Right renal cortex interstitium (tissue), 3 donors: ENCODE measurements around the gene KLHL18. TPM values are rescaled to one million over a fixed set of nuclear protein-coding genes. Genes with fewer than 3 reads are reported as not detected.
"Not testable (repeated sequence)": the region's sequence is repeated elsewhere in the genome, so short reads cannot be mapped to it uniquely, and the experiment has no call there.

ENCODE experiments used
- DNase-seq, 3 donors: peaks; one replicate each; pipeline ENCODE4 v3.0.0-alpha.2; 2013; ENCODE audit warnings: low read depth in 3 of 3, low spot score in 2 of 3
- polyA plus RNA-seq, 3 donors: library from polyadenylated mRNA; unstranded; fragments of 120-200 nt; gene quantifications; one replicate each; pipeline ENCODE4 v1.2.1, GENCODE V29; 2013; ENCODE audit not compliant: insufficient read length in 3 of 3

The KLHL18 gene
- polyA plus RNA-seq = 10 to 100 TPM; 12.1 to 12.5 (median 12.2) TPM

DNA sequence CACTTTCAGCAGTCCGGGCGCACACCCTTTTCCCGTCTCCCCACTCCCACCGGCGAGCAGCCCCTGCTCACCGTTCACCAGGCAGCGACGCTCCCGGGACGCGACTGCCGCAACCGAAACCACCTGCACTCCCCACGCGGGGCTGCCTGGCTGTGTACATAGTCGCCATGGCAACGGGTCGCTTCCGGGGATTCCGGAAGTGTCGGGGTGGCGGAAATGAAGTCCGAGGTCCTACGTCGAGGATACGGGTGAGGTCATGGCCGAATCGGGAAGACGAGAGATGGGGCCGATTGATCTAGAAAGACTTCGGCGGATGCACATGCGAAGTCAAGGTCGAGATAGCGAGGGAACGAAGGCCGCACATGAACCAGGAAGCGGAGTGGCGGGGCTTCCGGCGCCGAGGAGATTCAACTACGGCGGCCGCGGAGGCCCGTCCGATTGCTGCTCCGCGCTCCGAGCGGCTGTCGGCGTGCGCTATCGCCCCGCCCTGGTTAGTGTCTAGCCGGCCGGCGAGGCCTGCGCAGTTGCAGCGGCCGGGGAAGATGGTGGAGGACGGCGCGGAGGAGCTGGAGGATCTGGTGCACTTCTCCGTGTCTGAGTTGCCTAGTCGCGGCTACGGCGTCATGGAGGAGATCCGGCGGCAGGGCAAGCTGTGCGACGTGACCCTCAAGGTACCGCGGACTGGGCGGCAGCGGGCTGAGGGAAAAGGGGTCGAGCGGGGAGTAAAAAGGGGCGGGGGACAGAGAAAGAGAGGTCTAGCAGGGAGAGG, at the start of gene KLHL18, which contains the start of gene KIF9:
Gene KLHL18, plus strand, starts transcription at position 521 of the 769 bp plus-strand sequence. Its CDS starts 22 bp downstream, at position 543.
Gene KIF9, minus strand, starts transcription at position 376 of the 769 bp plus-strand sequence. CDS start 5,425 bp downstream, outside the sequence.
- peak; percentile 92 to 96 (median 96) for DNase-seq

DNA sequence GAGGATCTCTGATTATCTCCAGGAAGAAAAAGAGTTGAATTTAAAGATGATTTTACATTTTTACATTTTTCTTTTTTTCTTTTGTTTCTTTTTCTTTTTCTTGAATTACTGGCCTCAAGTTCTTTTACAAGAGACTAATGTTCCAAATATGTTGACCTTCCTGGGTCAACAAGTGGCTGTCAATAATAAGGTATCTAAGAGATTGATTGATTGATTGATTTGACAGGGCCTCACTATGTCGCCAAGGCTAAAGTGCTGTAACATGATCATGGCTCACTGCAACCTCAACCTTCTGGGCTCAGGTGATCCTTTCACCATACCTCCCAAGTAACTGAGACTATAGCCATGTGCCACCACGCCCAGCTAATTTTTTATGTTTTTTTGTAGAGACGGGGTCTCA, 44.7 kb upstream of the KLHL18 start:
- DNase-seq = no peak

DNA sequence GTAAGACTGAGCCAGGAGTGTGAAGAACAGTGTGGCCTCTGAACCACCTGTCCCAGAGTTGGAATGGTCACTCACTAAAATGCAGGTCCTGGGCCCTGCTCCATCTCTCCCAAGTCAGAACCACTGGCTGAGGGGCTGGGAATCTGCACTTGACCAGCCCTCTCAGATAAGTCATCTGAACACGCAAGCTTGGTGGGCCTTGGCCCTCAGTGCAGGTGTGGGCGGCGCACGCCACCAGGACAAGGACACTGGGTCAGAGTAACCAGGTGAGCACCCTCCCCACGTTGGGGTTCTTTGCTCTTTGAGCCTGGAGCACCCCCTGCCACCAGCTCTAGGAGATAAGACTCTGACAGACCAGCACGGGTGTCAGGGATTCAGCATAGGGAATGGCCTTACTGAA, 42.8 kb upstream of the KLHL18 start:
- DNase-seq = no peak

DNA sequence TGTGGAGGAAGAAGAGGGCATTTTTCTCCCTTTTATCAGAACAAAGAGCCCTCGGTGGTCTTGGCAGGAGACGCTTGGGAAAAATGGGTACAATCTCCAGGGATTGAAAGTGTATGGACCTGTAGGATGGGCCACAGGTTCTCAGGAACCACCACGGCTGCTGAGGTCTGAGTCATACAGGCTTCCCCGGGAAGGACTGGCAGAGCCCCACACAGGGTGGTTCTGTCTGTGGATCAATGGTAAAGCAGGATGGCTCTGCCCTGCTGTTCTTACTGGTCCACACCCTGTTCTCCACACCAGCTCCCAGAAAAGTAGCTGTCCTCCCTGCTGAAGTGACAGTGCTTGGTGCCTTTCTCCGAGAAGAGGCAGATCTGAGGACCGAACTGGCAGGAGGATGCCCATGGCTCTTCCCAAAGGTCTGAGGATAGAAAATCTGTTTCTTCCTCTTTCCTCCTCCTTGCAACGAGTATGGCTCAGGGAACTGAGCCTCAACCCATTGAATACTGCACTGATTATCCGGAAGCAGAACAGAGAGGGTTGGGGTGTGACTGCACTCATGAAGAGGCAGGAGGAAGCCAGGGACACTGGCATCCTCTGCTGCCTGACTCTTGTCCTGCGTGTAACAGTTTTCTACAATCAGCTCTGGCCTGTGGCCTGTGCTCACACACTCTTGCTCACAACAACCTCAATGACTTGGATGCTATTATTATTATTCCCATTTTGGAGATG, 39.2 kb upstream of the KLHL18 start:
- DNase-seq = no peak

DNA sequence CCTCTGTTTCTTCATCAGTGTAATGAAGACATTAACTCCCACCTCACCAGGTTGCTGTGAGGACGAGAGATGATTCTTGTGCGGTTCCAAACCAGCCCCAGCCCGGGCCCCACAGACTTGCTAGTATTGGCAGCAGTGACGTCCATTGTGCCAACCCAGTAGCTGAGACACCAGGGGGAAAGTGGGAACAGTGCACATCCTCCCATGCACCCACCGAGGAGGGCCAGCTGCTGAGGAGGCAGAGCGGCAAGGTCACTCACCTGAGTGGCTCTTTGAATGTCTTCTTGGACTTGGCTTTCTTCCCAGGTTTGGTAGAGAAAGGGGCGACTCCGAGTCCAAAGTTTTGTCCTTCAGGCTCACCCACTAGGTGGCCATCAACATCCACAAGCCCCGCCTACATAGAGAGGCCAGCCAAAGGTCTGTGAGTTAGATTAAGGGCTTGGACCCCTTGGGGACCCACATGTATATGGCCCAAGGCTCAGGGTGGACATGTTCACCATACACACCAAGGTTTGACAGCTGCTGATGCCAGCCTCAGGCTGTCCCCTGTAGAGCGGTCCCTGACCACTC, 38.1 kb upstream of the KLHL18 start:
- no peak for DNase-seq

DNA sequence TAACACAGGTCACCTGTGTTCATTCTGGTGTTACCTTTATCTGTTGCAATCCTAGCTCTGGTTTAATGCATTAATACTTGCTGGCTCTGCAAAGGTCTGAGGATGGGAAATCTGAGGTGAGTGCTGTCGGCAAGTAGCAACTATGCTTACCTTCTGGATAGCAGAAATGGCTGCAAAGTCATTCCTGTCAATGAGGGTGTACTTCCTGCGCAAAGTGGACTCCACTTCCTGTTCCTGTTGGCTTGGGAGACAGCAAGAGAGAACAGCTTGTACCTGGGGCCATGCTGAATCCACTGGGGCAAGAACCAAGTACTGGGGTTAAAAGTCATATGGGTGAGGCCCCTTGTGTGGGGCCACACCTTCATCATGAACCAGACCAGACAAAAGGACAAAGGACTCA, 37.5 kb upstream of the KLHL18 start:
- no peak for DNase-seq

DNA sequence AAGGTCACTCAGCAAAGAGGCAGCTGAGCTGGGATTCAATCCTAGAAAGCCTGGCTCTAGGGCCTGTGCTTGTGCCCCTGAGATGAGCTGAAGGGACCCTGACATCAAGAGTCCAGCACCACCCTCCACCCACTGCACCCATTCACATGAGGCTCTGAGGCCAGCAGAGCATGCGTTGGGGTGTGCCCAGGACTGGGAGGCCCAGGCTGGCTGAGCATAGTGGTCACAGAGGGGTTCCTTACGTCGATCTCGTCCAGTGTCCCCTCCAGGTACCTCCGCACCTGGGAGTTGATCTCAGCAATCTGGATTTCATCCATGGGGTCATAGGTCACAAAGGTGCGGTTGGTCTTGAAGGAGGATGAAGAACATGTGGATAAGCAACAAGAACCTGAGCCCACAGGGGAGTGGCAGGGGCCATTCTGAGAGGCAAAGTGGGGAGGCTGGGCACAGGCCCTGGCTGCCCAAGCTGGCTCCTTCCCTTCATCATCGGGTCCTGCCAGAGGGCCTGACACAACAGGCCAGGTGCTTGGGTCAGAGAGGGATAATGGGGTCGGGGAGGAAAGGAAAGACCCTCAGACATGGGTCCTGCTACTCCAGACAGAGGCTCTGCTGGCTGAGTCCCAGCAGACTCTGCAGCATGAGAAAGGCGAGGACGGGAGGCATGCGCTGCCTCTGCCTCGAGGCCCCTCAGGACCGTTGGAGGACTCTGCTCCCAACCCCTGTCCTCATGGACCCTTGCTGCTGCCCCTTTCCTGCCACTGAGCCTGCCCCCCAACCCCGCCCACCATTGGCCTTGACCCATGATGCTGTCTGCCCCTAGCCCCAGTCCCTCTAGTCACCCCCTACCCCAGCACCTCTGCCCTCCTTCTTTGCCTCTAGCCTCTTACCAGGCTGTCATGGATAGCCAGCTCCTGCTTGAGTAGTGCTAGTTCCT, 35.3 kb upstream of the KLHL18 start:
- DNase-seq = no peak

DNA sequence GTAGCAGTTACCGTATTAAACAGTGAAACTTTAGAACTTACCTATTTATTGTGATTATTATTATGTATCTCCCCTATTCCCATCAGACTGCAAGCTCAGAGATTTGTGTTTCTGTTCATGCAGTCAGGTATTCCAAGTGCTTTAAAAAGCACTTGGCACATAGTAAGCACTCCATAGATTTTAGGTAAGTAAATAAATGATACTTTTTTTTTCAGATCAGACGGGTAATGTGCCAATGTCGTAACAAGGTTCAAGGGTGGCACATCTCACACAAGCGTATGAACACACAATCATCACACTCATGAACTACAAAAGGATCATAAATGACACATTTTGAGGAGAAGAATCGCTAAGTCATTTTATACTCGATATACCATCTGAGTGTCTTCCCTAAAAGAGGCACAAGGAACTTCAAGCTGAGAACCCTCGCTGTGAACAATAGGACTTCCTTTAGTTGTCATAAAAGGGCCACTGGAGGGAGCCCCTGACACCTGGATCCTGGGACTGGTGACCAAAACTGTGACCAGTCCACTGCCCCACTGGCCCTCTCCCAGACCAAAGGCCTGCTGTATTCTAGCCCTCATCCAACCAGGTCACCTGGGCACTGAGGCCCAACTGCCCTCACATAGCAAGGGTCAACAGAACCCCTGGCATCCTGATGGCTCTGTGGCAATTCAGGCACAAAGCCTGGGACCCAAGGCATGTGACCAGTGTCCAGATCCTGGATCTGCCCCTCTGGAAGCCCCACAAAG, 32.3 kb upstream of the KLHL18 start:
- DNase-seq = no peak

DNA sequence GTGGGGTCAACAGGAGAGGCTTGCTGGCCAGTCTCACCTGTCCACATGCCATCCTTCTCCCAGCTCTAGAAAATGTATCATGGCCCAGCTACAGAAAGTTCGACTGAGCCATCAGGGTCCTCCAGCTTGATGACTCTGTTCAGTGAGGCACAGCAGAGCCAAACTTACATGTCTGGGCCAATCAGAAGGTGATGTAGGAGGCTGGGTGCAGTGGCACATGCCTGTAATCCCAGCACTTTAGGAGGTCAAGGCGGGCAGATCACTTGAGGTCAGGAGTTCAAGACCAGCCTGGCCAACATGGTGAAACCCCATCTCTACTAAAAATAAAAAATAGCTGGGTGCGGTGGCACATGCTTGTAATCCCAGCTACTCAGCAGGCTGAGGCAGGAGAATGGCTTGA, 31.7 kb upstream of the KLHL18 start:
- DNase-seq = not testable (repeated sequence)

DNA sequence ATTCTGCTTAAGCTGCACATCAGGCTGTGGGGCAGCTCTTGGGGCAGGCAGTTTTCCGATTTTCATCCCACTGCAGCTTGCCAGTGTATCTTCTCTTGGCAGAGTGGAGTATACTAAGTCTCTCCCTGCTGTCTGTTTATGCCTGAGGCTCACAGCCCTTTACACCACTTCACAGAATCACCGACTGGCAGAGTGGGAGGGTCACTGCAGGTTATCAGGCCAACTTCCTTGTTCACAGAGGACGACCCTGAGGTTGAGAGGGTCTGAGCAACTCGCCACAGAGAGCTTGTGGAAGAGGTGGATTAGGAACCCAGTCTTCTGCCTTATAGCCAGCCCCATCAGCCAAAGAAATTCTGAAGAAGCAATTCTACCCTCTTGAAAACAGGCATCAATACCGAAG, 31.1 kb upstream of the KLHL18 start:
- no peak for DNase-seq

DNA sequence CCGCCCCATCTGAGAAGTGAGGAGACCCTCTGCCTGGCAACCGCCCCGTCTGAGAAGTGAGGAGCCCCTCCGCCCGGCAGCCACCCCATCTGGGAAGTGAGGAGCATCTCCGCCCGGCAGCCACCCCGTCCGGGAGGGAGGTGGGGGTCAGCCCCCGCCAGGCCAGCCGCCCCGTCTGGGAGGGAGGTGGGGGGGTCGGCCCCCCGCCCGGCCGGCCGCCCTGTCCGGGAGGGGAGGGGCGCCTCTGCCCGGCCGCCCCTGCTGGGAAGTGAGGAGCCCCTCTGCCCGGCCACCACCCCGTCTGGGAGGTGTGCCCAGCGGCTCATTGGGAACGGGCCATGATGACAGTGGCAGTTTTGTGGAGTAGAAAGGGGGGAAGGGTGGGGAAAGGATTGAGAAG, 26.4 kb upstream of the KLHL18 start:
- not testable (repeated sequence) for DNase-seq

DNA sequence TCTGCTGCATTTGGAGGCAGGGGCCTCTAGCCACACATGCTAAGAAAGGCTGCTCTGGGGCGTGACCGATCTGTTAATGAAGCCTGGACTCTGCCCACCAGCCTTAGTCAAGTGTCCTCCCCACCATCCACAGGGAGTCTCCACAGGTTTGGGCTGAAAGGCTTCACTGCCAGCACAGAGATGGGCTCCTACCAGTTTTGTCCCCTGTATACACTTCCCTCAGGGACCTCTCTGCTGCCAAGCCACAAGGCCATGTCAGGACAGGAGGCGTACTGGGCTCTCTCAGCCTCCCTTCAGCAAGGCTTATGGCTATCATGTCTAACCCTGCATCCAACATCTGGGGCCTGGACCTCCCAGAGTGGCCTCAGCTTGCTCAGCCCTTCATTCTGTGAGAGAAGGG, 23.6 kb upstream of the KLHL18 start:
- DNase-seq = no peak

DNA sequence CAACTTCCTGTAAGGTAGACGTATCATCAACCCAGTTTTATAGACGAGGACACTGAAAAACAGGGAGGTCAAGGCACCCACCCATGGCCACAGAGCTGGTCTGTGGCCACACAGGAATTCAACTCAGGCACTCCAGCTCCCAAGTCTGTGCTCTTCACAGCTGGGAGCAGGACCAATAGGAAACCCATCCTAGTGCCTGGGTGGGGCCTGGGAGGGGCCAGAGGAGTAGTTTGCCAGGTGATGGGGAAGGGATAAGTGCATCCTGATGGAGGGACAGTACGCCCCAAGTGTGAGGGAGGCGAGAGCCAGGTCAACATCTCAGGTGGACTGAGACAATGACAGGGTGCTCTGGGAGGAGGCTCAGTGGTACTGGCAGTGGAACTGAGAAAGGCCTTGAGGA, 22.1 kb upstream of the KLHL18 start:
- DNase-seq = no peak

DNA sequence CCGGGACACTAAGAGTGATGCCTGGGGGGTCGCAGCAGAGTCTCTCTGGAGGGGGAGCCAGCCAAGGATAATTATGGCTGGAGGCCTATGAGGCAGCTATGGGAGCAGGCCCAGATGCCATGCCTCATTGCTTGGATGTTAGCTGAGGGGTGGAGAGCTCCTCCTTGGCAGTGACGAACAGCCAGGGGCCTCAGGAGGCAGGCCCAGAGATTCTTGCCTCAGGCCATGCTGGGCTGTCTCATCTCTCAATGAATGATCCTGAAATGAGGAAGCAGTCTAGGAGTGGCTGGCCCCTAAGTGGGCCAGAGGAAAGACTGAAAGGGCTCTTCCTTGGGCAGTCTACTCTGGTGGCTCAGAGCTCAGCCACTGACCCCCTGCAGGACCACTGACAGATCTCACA, 21.4 kb upstream of the KLHL18 start:
- no peak for DNase-seq

DNA sequence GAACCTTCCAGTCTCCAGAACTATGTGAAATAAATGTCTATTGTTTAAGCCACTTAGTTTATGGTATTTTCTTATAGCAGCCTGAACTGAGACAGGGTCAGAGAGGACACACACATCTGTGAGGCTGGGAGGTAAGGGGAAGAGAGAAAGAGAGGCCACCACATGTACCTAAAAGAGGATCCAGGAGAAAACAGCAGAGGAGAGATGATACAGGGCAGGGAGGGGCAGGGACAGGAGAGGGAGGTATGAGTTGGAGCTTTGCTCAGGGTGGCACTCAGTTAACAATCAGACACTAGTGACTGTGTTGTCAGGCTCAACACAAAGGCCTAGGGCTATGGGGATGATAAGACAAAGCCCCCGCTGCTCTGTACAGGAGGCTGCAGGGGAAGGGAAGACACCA, 17.7 kb upstream of the KLHL18 start:
- DNase-seq = no peak

DNA sequence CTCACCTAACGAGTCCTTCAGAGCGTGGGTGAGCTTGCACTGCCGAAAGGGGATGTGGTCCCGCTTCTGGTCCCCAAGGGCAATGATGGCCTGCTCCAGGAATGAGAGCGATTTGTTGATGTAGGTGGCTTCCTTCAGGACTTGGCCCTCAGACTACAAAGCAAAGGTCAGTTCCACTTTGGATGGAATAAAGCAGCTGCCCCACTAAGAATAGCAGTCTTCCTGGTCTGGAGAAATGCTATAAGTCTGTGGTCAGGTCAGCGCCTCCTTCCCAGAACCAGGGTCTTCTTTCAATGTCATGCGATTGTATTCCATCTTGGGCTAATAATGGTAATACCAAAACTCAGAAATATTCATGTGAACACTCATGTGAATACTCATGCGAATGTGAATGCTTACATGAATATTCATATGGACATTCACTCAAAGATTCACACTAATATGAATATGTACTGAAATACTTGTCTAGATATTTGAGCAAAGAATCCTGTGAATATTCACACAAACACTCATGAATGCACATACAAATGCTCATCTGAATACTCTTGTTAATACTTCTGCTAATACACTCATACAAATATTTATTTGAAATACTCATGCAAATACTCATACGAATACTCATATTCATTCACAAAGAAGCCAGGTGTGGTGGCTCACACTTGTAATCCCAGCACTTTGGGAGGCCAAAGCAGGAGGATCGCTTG, 16.9 kb upstream of the KLHL18 start:
- DNase-seq = no peak

DNA sequence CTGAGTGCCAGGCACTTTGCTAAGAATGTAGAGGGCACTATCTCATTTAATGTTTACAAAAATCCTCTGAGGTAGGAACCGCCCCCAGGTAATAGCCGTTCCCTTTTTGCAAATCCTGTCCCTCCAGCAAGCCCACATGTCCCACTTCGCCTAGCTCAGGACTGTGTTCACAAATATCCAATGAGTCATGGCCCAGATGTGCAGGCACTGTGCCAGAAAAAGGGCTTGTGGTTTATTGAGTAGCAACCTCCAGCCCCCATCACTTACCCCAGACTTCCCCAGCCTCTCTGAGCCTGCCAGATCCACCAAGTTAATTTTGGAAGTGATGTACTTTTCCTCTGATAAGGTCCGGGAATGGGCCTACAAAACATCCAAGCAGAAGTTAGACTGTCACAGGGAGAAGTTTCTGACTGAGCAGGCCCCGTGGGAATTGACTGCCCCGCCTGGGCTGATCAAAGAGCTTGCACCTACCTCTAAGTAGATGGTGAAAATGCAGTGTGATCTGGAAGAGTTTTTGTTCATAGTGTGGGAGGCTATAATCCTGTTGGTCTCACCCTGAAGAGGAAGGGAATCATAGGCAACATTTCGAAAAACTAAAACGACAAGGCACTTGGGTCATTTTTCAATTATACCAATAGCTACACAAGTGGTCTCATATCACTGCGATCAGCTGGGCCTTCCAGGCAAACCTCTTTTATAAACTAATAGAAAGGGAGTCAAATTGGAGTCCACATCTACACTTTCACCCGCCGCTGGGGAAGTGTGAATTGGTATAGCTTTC, 15.8 kb upstream of the KLHL18 start:
- DNase-seq = no peak

DNA sequence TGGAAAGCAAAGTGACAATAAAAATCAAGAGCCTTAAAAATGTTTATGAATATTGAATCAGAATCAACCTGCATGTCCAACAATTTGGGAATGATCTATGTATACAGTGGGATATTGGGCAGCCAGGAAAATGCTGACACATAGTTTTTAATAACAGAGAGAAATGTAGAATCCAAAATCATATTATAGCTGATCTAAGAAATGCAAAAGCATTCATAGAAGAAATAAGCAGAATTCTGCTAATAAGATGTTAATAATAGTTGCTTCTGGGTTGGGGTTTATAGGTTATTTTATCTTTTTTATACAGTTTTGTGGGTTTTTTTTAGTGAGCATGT, 15.3 kb upstream of the KLHL18 start:
- no peak for DNase-seq

DNA sequence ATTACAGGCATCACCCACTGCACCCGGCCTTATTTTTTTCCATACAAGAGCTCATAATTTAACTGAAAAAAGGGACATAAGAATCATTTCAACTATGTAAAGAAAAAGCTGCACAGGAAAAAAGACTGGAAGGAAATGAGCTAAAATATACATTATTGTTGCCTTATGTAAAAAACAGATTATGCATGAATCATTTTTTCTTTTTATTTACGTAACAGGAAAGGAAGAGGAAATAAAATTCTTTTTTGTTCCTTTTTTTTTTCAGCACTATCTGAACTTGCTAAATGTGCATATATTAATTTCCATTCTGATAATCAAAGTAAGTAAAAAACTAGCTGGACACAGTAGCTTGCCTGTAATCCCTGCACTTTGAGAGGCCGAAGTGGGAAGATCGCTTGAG, 12.2 kb upstream of the KLHL18 start:
- no peak for DNase-seq
